ENCODE data around the gene PTPRK.
A peak's percentile ranks its signal among the peaks of the same experiment; 100 is the strongest.

PTPRK gene

GRCh38 chr6:128107682-128108081 lies 412.7 kb downstream of the PTPRK start:
- no peak overlapping the region for H3K4me3 ChIP-seq (replicated peaks in 1 of 2; ENCODE audit: low read depth in 2 of 2, low read length in 2 of 2)
- no peak for DNase-seq (ENCODE audit: low read depth in 2 of 2)
- no peak for TF ChIP-seq CTCF (IDR thresholded peaks at IDR 0.05; ENCODE audit: low read depth, low read length)

GRCh38 chr6:128099571-128100197 lies 420.7 kb downstream of the PTPRK start:
- H3K4me3 ChIP-seq (replicated peaks in 1 of 2; ENCODE audit: low read depth in 2 of 2, low read length in 2 of 2) = no peak overlapping the region
- DNase-seq (ENCODE audit: low read depth in 2 of 2) = no peak
- TF ChIP-seq CTCF (IDR thresholded peaks at IDR 0.05; ENCODE audit: low read depth, low read length) = no peak

GRCh38 chr6:128098000-128098581 lies 422.3 kb downstream of the PTPRK start:
- peak; percentile 18 to 24 for DNase-seq (ENCODE audit: low read depth in 2 of 2)
- no peak for TF ChIP-seq CTCF (IDR thresholded peaks at IDR 0.05; ENCODE audit: low read depth, low read length)
- no peak overlapping the region for H3K4me3 ChIP-seq (replicated peaks in 1 of 2; ENCODE audit: low read depth in 2 of 2, low read length in 2 of 2)

GRCh38 chr6:128097009-128097408 lies 423.4 kb downstream of the PTPRK start:
- no peak overlapping the region for H3K4me3 ChIP-seq (replicated peaks in 1 of 2; ENCODE audit: low read depth in 2 of 2, low read length in 2 of 2)
- DNase-seq (ENCODE audit: low read depth in 2 of 2) = no peak
- TF ChIP-seq CTCF (IDR thresholded peaks at IDR 0.05; ENCODE audit: low read depth, low read length) = no peak

GRCh38 chr6:128095362-128095761 lies 425.0 kb downstream of the PTPRK start:
- DNase-seq (ENCODE audit: low read depth in 2 of 2) = no peak
- TF ChIP-seq CTCF (IDR thresholded peaks at IDR 0.05; ENCODE audit: low read depth, low read length) = no peak
- H3K4me3 ChIP-seq (replicated peaks in 1 of 2; ENCODE audit: low read depth in 2 of 2, low read length in 2 of 2) = no peak overlapping the region

- TF ChIP-seq CTCF (IDR thresholded peaks at IDR 0.05; ENCODE audit: low read depth, low read length) = no peak
- DNase-seq (ENCODE audit: low read depth in 2 of 2) = peak in 1 of 2 donors; percentile 55
- H3K4me3 ChIP-seq (replicated peaks in 1 of 2; ENCODE audit: low read depth in 2 of 2, low read length in 2 of 2) = no peak overlapping the region
Observed at GRCh38 chr6:128079021-128079420, 441.4 kb downstream of the PTPRK start.

- DNase-seq (ENCODE audit: low read depth in 2 of 2) = no peak
- no peak for TF ChIP-seq CTCF (IDR thresholded peaks at IDR 0.05; ENCODE audit: low read depth, low read length)
- H3K4me3 ChIP-seq (replicated peaks in 1 of 2; ENCODE audit: low read depth in 2 of 2, low read length in 2 of 2) = no peak overlapping the region
Observed at GRCh38 chr6:128078276-128078675, 442.1 kb downstream of the PTPRK start.

Measured in cardiac fibroblast (primary cell).